GM23338 (cell line): Measurements from ENCODE around the gene CHST11. TPM values are rescaled to one million over a fixed set of nuclear protein-coding genes. Genes with fewer than 3 reads are reported as not detected.

Experiments
- ATAC-seq: fragments of 200-7000 bp; cut with Tn5 transposase; 3 replicates; pipeline ENCODE4 v1.9.1; 2020
- DNase-seq: peaks from one replicate; pipeline ENCODE4 v3.0.0-alpha.2; 2015; ENCODE audit warnings: low spot score
- H2AFZ ChIP-seq: fragments of 200-600 bp; sonication (generic); 2 replicates; pipeline ENCODE4 v1.8.0; 2016; ENCODE audit warnings: antibody characterized with exemption, mild to moderate bottlenecking, moderate library complexity
- H3F3A ChIP-seq: fragments of 200-600 bp; sonication (generic); replicated peaks from 2 replicates; pipeline ENCODE4 v1.8.0; 2017; ENCODE audit warnings: antibody characterized with exemption, mixed run types, low read depth
- H3K27ac ChIP-seq: fragments of 200-600 bp; sonication (generic); 2 replicates; pipeline ENCODE4 v1.6.1; 2016; ENCODE audit warnings: low read depth
- H3K27me3 ChIP-seq: fragments of 200-600 bp; sonication (generic); 2 replicates; pipeline ENCODE4 v1.8.0; 2016; ENCODE audit warnings: mild to moderate bottlenecking, mixed run types, moderate library complexity; ENCODE audit not compliant: insufficient read depth
- H3K36me3 ChIP-seq: fragments of 200-600 bp; sonication (generic); 2 replicates; pipeline ENCODE4 v1.8.0; 2016; ENCODE audit warnings: mild to moderate bottlenecking; ENCODE audit not compliant: insufficient read depth
- H3K4me1 ChIP-seq: fragments of 200-600 bp; sonication (generic); 2 replicates; pipeline ENCODE4 v1.8.0; 2016; ENCODE audit warnings: mild to moderate bottlenecking, moderate library complexity; ENCODE audit not compliant: insufficient read depth
- H3K4me2 ChIP-seq: fragments of 200-600 bp; sonication (generic); 2 replicates; pipeline ENCODE4 v1.7.1; 2017; ENCODE audit warnings: mixed run types
- H3K4me3 ChIP-seq: fragments of 200-600 bp; sonication (generic); 2 replicates; pipeline ENCODE4 v1.6.1; 2016; ENCODE audit warnings: mixed run types
- H3K79me2 ChIP-seq: fragments of 200-600 bp; sonication (generic); replicated peaks from 2 replicates; pipeline ENCODE4 v1.8.0; 2017; ENCODE audit warnings: mild to moderate bottlenecking; ENCODE audit not compliant: insufficient read depth
- H3K9me2 ChIP-seq: fragments of 200-600 bp; sonication (generic); 2 replicates; pipeline ENCODE4 v1.8.0; 2017; ENCODE audit not compliant: insufficient read depth
- H4K20me1 ChIP-seq: fragments of 200-600 bp; sonication (generic); replicated peaks from 2 replicates; pipeline ENCODE4 v1.8.0; 2017; ENCODE audit warnings: mild to moderate bottlenecking; ENCODE audit not compliant: insufficient read depth
- H3K27ac Mint-ChIP-seq: 2 replicates; pipeline ENCODE4 v1.8.0; 2020; ENCODE audit warnings: inconsistent platforms, mild to moderate bottlenecking, moderate library complexity, mixed read lengths
- H3K27me3 Mint-ChIP-seq: 3 replicates; pipeline ENCODE4 v1.8.0; 2022; ENCODE audit warnings: low read depth, mild to moderate bottlenecking, moderate library complexity, mixed read lengths, inconsistent platforms; ENCODE audit not compliant: insufficient read depth, poor library complexity
- H3K36me3 Mint-ChIP-seq: 3 replicates; pipeline ENCODE4 v1.8.0; 2021; ENCODE audit warnings: low read depth, mild to moderate bottlenecking, inconsistent platforms, moderate library complexity, mixed read lengths
- H3K4me1 Mint-ChIP-seq: 3 replicates; pipeline ENCODE4 v1.8.0; 2020; ENCODE audit warnings: mild to moderate bottlenecking, inconsistent platforms, mixed read lengths
- H3K4me3 Mint-ChIP-seq: 3 replicates; pipeline ENCODE4 v1.8.0; 2021; ENCODE audit warnings: moderate library complexity, mild to moderate bottlenecking, inconsistent platforms, mixed read lengths
- H3K9me3 Mint-ChIP-seq: 3 replicates; pipeline ENCODE4 v1.8.0; 2020; ENCODE audit warnings: moderate library complexity, mild to moderate bottlenecking, inconsistent platforms, mixed read lengths
- CREB1 ChIP-seq: fragments of 250-450 bp; sonication (Bioruptor Pico); IDR thresholded peaks from 2 replicates; pipeline ENCODE4 v1.5.0; 2020; ENCODE audit warnings: low read depth, mild to moderate bottlenecking, moderate library complexity
- EZH2 ChIP-seq: fragments of 200-600 bp; sonication (generic); IDR thresholded peaks from one replicate; pipeline ENCODE4 v1.8.0; 2017; ENCODE audit warnings: antibody characterized with exemption, mild to moderate bottlenecking, low read depth; ENCODE audit not compliant: unreplicated experiment
- EZH2phosphoT487 ChIP-seq: fragments of 200-600 bp; sonication (generic); IDR thresholded peaks from one replicate; pipeline ENCODE4 v1.8.1; 2018; ENCODE audit warnings: antibody characterized with exemption; ENCODE audit not compliant: unreplicated experiment
- JUNB ChIP-seq: IDR thresholded peaks from one replicate; pipeline ENCODE4 v1.6.1; 2016; ENCODE audit warnings: antibody characterized with exemption; ENCODE audit not compliant: unreplicated experiment
- NANOG ChIP-seq: IDR thresholded peaks from 2 replicates; pipeline ENCODE4 v1.6.1; 2016; ENCODE audit warnings: antibody characterized with exemption, borderline replicate concordance
- POLR2AphosphoS5 ChIP-seq: IDR thresholded peaks from 2 replicates; pipeline ENCODE4 v1.6.1; 2016; ENCODE audit warnings: antibody characterized with exemption, low read depth
- STAT1 ChIP-seq: IDR thresholded peaks from one replicate; pipeline ENCODE4 v1.6.1; 2016; ENCODE audit warnings: antibody characterized with exemption; ENCODE audit not compliant: unreplicated experiment
- ZNF114 ChIP-seq: fragments of 250-450 bp; sonication (Bioruptor Pico); IDR thresholded peaks from 2 replicates; pipeline ENCODE4 v1.5.0; 2020; ENCODE audit warnings: mild to moderate bottlenecking, moderate library complexity
- ZNF331 ChIP-seq: fragments of 250-450 bp; sonication (Bioruptor Pico); IDR thresholded peaks from 2 replicates; pipeline ENCODE4 v1.5.0; 2020; ENCODE audit warnings: low read depth, mild to moderate bottlenecking, moderate library complexity
- polyA plus RNA-seq: library from polyadenylated mRNA; unstranded; fragments of >200 nt; fragmentation: Nextera tagmentation; extraction: Ambion mirVana; gene quantifications from 2 replicates; pipeline ENCODE4 v1.2.1, GENCODE V29; 2016
- total RNA-seq: library from RNA; depleted of rRNA; stranded (reverse); fragments of >200 nt; shearing (Covaris generic); gene quantifications from 2 replicates; pipeline ENCODE4 v1.2.3, GENCODE V29; 2014
- TF ChIP-seq, protein P1 (sequence below): IDR thresholded peaks from one replicate; pipeline ENCODE4 v1.6.1; 2018; ENCODE audit warnings: antibody characterized with exemption; ENCODE audit not compliant: unreplicated experiment
- TF ChIP-seq, protein P2 (sequence below): fragments of 250-450 bp; sonication (Bioruptor Pico); IDR thresholded peaks from 2 replicates; pipeline ENCODE4 v1.5.0; 2020; ENCODE audit warnings: mild to moderate bottlenecking, moderate library complexity
- TF ChIP-seq, protein P3 (sequence below), 2 experiments: fragments of 200-600 bp in 1 of 2; sonication (generic) in 1 of 2; conservative IDR thresholded peaks; 2 replicates each; pipeline versions ENCODE4 v1.5.1 to v1.6.1; 2016 to 2017; ENCODE audit warnings: antibody characterized with exemption in 2 of 2, low read depth in 2 of 2, mild to moderate bottlenecking in 2 of 2, moderate library complexity in 1 of 2
- TF ChIP-seq, protein P4 (sequence below): IDR thresholded peaks from 2 replicates; pipeline ENCODE4 v1.6.1; 2016; ENCODE audit warnings: antibody characterized with exemption

The CHST11 gene
- total and polyA plus RNA-seq, 2 experiments from 2014 or later: 7.7 to 25.7 TPM

DNA sequence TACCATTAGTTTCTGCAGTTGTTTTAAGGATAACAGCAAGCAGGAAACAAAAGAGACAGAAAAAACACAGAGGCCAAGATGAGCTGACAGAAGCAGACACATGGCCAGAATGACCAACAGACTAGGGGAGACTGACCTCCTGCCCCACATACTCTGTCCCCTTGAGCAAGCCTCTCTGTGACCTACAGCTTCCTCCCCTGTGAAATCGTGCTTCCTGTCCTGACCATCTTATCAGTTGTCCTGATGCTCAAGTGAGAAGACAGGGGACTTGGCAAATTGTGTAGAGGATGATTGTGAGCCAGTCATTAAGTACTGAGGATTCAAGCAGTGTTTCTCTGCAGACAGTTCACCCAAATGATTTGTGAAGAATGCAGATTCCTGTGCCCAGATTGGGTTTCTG is 272.3 kb downstream of the CHST11 start:
- H3K27me3 Mint-ChIP-seq: peaks cover 3% of the 10 kb centered on the region
- Histone ChIP-seq H2AFZ (no peak overlapping the region), H3K4me1 (no peaks in the 10 kb centered on the region), H4K20me1 (no peaks in the 10 kb centered on the region; the same call in 1 of the 2 replicates), H3K4me3 (no peak overlapping the region), H3K79me2 (no peaks in the 10 kb centered on the region), H3K4me2 (no peak overlapping the region), H3K9me2 (no peaks in the 10 kb centered on the region), H3K36me3 (no peaks in the 10 kb centered on the region), H3K27me3 (no peaks in the 10 kb centered on the region), H3K27ac (no peak overlapping the region), H3F3A (no peaks in the 10 kb centered on the region)
- no peak for ATAC-seq
- H3K9me3 Mint-ChIP-seq: no peaks in the 10 kb centered on the region
- no peak overlapping the region for H3K27ac Mint-ChIP-seq
- no peak overlapping the region for H3K4me3 Mint-ChIP-seq
- peaks cover 4% of the 10 kb centered on the region for H3K4me1 Mint-ChIP-seq
- TF ChIP-seq NANOG (no peak), ZNF114 (no peak), CREB1 (CRISPR knock-in tag) (no peak), POLR2AphosphoS5 (no peak), ZNF331 (CRISPR knock-in tag) (no peak), EZH2phosphoT487 (no peak), EZH2 (no peak), JUNB (no peak), STAT1 (no peak)
- TF ChIP-seq, protein P1, sequence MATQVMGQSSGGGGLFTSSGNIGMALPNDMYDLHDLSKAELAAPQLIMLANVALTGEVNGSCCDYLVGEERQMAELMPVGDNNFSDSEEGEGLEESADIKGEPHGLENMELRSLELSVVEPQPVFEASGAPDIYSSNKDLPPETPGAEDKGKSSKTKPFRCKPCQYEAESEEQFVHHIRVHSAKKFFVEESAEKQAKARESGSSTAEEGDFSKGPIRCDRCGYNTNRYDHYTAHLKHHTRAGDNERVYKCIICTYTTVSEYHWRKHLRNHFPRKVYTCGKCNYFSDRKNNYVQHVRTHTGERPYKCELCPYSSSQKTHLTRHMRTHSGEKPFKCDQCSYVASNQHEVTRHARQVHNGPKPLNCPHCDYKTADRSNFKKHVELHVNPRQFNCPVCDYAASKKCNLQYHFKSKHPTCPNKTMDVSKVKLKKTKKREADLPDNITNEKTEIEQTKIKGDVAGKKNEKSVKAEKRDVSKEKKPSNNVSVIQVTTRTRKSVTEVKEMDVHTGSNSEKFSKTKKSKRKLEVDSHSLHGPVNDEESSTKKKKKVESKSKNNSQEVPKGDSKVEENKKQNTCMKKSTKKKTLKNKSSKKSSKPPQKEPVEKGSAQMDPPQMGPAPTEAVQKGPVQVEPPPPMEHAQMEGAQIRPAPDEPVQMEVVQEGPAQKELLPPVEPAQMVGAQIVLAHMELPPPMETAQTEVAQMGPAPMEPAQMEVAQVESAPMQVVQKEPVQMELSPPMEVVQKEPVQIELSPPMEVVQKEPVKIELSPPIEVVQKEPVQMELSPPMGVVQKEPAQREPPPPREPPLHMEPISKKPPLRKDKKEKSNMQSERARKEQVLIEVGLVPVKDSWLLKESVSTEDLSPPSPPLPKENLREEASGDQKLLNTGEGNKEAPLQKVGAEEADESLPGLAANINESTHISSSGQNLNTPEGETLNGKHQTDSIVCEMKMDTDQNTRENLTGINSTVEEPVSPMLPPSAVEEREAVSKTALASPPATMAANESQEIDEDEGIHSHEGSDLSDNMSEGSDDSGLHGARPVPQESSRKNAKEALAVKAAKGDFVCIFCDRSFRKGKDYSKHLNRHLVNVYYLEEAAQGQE: no peak
- TF ChIP-seq, protein P2, sequence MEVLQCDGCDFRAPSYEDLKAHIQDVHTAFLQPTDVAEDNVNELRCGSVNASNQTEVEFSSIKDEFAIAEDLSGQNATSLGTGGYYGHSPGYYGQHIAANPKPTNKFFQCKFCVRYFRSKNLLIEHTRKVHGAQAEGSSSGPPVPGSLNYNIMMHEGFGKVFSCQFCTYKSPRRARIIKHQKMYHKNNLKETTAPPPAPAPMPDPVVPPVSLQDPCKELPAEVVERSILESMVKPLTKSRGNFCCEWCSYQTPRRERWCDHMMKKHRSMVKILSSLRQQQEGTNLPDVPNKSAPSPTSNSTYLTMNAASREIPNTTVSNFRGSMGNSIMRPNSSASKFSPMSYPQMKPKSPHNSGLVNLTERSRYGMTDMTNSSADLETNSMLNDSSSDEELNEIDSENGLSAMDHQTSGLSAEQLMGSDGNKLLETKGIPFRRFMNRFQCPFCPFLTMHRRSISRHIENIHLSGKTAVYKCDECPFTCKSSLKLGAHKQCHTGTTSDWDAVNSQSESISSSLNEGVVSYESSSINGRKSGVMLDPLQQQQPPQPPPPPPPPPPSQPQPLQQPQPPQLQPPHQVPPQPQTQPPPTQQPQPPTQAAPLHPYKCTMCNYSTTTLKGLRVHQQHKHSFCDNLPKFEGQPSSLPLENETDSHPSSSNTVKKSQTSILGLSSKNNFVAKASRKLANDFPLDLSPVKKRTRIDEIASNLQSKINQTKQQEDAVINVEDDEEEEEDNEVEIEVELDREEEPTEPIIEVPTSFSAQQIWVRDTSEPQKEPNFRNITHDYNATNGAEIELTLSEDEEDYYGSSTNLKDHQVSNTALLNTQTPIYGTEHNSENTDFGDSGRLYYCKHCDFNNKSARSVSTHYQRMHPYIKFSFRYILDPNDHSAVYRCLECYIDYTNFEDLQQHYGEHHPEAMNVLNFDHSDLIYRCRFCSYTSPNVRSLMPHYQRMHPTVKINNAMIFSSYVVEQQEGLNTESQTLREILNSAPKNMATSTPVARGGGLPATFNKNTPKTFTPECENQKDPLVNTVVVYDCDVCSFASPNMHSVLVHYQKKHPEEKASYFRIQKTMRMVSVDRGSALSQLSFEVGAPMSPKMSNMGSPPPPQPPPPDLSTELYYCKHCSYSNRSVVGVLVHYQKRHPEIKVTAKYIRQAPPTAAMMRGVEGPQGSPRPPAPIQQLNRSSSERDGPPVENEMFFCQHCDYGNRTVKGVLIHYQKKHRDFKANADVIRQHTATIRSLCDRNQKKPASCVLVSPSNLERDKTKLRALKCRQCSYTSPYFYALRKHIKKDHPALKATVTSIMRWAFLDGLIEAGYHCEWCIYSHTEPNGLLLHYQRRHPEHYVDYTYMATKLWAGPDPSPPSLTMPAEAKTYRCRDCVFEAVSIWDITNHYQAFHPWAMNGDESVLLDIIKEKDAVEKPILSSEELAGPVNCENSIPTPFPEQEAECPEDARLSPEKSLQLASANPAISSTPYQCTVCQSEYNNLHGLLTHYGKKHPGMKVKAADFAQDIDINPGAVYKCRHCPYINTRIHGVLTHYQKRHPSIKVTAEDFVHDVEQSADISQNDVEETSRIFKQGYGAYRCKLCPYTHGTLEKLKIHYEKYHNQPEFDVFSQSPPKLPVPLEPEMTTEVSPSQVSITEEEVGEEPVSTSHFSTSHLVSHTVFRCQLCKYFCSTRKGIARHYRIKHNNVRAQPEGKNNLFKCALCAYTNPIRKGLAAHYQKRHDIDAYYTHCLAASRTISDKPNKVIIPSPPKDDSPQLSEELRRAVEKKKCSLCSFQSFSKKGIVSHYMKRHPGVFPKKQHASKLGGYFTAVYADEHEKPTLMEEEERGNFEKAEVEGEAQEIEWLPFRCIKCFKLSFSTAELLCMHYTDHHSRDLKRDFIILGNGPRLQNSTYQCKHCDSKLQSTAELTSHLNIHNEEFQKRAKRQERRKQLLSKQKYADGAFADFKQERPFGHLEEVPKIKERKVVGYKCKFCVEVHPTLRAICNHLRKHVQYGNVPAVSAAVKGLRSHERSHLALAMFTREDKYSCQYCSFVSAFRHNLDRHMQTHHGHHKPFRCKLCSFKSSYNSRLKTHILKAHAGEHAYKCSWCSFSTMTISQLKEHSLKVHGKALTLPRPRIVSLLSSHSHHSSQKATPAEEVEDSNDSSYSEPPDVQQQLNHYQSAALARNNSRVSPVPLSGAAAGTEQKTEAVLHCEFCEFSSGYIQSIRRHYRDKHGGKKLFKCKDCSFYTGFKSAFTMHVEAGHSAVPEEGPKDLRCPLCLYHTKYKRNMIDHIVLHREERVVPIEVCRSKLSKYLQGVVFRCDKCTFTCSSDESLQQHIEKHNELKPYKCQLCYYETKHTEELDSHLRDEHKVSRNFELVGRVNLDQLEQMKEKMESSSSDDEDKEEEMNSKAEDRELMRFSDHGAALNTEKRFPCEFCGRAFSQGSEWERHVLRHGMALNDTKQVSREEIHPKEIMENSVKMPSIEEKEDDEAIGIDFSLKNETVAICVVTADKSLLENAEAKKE (CRISPR knock-in tag): no peak
- TF ChIP-seq, protein P3, sequence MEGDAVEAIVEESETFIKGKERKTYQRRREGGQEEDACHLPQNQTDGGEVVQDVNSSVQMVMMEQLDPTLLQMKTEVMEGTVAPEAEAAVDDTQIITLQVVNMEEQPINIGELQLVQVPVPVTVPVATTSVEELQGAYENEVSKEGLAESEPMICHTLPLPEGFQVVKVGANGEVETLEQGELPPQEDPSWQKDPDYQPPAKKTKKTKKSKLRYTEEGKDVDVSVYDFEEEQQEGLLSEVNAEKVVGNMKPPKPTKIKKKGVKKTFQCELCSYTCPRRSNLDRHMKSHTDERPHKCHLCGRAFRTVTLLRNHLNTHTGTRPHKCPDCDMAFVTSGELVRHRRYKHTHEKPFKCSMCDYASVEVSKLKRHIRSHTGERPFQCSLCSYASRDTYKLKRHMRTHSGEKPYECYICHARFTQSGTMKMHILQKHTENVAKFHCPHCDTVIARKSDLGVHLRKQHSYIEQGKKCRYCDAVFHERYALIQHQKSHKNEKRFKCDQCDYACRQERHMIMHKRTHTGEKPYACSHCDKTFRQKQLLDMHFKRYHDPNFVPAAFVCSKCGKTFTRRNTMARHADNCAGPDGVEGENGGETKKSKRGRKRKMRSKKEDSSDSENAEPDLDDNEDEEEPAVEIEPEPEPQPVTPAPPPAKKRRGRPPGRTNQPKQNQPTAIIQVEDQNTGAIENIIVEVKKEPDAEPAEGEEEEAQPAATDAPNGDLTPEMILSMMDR (conservative IDR thresholded peaks at IDR 0.05; ENCODE audit: low read depth in 2 of 2): no peak
- TF ChIP-seq, protein P4, sequence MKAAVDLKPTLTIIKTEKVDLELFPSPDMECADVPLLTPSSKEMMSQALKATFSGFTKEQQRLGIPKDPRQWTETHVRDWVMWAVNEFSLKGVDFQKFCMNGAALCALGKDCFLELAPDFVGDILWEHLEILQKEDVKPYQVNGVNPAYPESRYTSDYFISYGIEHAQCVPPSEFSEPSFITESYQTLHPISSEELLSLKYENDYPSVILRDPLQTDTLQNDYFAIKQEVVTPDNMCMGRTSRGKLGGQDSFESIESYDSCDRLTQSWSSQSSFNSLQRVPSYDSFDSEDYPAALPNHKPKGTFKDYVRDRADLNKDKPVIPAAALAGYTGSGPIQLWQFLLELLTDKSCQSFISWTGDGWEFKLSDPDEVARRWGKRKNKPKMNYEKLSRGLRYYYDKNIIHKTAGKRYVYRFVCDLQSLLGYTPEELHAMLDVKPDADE: no peak
- H3K36me3 Mint-ChIP-seq: no peaks in the 10 kb centered on the region
- DNase-seq: no peak
